Activated effector memory CD4-positive, alpha-beta T cell treated with anti-CD3 and anti-CD28 coated beads, Interleukin-2, amount 50 U/mL, for 16 hours (primary cell): ENCODE data around the gene LRFN2.

Experiments
- DNase-seq: peaks from one replicate; pipeline ENCODE4 v3.0.0-alpha.2; 2020

The LRFN2 gene

GRCh38 chr6:40341726-40342125, 245.4 kb downstream of the LRFN2 start:
- no peak for DNase-seq
